Uterus (tissue), 4 donors: ENCODE results near the gene FOXP2. TPM values are rescaled to one million over a fixed set of nuclear protein-coding genes. Genes with fewer than 3 reads are reported as not detected.

Source experiments
- DNase-seq, 2 donors: peaks; one replicate each; pipeline ENCODE4 v3.0.0-alpha.2; 2019 to 2020
- H3K27ac ChIP-seq, 2 donors: fragments of 200-600 bp; sonication (generic); 1 replicate in 1 of 2; 2 replicates in 1 of 2; pipeline ENCODE4 v1.5.1; 2016 to 2018
- H3K27me3 ChIP-seq, 2 donors: fragments of 200-600 bp; sonication (generic); one replicate each; pipeline ENCODE4 v1.5.1; 2018 to 2019; ENCODE audit warnings: control low read depth in 1 of 2
- H3K36me3 ChIP-seq, 2 donors: fragments of 200-600 bp; sonication (generic); one replicate each; pipeline ENCODE4 v1.5.1; 2019; ENCODE audit warnings: control low read depth in 1 of 2
- H3K4me1 ChIP-seq, 2 donors: fragments of 200-600 bp; sonication (generic); one replicate each; pipeline ENCODE4 v1.5.1; 2018 to 2019; ENCODE audit warnings: control low read depth in 1 of 2
- H3K4me3 ChIP-seq, 2 donors: fragments of 200-600 bp; sonication (generic); 1 replicate in 1 of 2; 2 replicates in 1 of 2; pipeline ENCODE4 v1.5.1; 2018 to 2019; ENCODE audit warnings: mild to moderate bottlenecking in 1 of 2
- H3K9me3 ChIP-seq, 2 donors: fragments of 200-600 bp; sonication (generic); one replicate each; pipeline ENCODE4 v1.5.1; 2019; ENCODE audit warnings: control low read depth in 1 of 2
- POLR2A ChIP-seq, 2 donors: fragments of 450-650 bp; IDR thresholded peaks; one replicate each; pipeline ENCODE4 v1.6.1; 2016; ENCODE audit warnings: antibody characterized with exemption in 2 of 2, mild to moderate bottlenecking in 1 of 2, moderate library complexity in 1 of 2
- intact Hi-C: fragments of 100-400 bp; cut with DNase I; formaldehyde crosslinking; loops from one replicate; pipeline ENCODE4 v1.15.1; 2023; ENCODE audit warnings: low total_unique reads
- microRNA-seq: library from miRNA; unstranded; fragments of <30 nt; microRNA quantifications from one replicate; pipeline ENCODE4, GENCODE V29; 2016; ENCODE audit warnings: borderline microRNAs expressed, borderline replicate concordance
- small RNA-seq: library from RNA; depleted of rRNA; stranded (forward); fragments of <200 nt; gene quantifications from one replicate; pipeline ENCODE3, GENCODE V24; 2016
- total RNA-seq, 4 donors: library from RNA; depleted of rRNA in 3 of 4; stranded (reverse); fragments of >200 nt in 3 of 4; gene quantifications; one replicate each; pipeline versions ENCODE4 v1.1.0 to v1.2.4, GENCODE V29; 2014 to 2023
- TF ChIP-seq, protein P1 (sequence below), 4 experiments: fragments of 200-600 bp in 2 of 4; fragments of 450-650 bp in 2 of 4; sonication (generic) in 2 of 4; IDR thresholded peaks; one replicate each; pipeline ENCODE4 v1.5.1; 2016 to 2019; ENCODE audit warnings: antibody characterized with exemption in 4 of 4, mild to moderate bottlenecking in 2 of 4, moderate library complexity in 1 of 4
- donor health status: DM: yes; HTN: yes; CAD: no.

FOXP2 gene
- total RNA-seq, 4 donors from 2014 or later = 17.6 to 59.3 (median 24.9) TPM

- TF ChIP-seq POLR2A (IDR thresholded peaks at IDR 0.05) = no peak
- TF ChIP-seq, protein P1, sequence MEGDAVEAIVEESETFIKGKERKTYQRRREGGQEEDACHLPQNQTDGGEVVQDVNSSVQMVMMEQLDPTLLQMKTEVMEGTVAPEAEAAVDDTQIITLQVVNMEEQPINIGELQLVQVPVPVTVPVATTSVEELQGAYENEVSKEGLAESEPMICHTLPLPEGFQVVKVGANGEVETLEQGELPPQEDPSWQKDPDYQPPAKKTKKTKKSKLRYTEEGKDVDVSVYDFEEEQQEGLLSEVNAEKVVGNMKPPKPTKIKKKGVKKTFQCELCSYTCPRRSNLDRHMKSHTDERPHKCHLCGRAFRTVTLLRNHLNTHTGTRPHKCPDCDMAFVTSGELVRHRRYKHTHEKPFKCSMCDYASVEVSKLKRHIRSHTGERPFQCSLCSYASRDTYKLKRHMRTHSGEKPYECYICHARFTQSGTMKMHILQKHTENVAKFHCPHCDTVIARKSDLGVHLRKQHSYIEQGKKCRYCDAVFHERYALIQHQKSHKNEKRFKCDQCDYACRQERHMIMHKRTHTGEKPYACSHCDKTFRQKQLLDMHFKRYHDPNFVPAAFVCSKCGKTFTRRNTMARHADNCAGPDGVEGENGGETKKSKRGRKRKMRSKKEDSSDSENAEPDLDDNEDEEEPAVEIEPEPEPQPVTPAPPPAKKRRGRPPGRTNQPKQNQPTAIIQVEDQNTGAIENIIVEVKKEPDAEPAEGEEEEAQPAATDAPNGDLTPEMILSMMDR (IDR thresholded peaks at IDR 0.05) = no peak
- intact Hi-C loops = no loop called here
- H3K27ac ChIP-seq = no peak overlapping the region
- no peak for DNase-seq
- no peaks in the 10 kb centered on the region for H3K36me3 ChIP-seq
- no peak overlapping the region for H3K4me3 ChIP-seq
- no peaks in the 10 kb centered on the region for H3K27me3 ChIP-seq
- H3K9me3 ChIP-seq = no peaks in the 10 kb centered on the region
- H3K4me1 ChIP-seq = no peaks in the 10 kb centered on the region
These were observed 325.5 kb downstream of the FOXP2 start for GRCh38 chr7:114740095-114740494.

GRCh38 chr7:114740941-114741340, 326.3 kb downstream of the FOXP2 start:
- no peaks in the 10 kb centered on the region for H3K9me3 ChIP-seq
- H3K27ac ChIP-seq = no peak overlapping the region
- no peaks in the 10 kb centered on the region for H3K27me3 ChIP-seq
- H3K4me1 ChIP-seq = no peaks in the 10 kb centered on the region
- no peak for DNase-seq
- no peaks in the 10 kb centered on the region for H3K36me3 ChIP-seq
- H3K4me3 ChIP-seq = no peak overlapping the region
- TF ChIP-seq, protein P1 (IDR thresholded peaks at IDR 0.05) = no peak
- TF ChIP-seq POLR2A (IDR thresholded peaks at IDR 0.05) = no peak
- intact Hi-C loops = no loop called here

DNA sequence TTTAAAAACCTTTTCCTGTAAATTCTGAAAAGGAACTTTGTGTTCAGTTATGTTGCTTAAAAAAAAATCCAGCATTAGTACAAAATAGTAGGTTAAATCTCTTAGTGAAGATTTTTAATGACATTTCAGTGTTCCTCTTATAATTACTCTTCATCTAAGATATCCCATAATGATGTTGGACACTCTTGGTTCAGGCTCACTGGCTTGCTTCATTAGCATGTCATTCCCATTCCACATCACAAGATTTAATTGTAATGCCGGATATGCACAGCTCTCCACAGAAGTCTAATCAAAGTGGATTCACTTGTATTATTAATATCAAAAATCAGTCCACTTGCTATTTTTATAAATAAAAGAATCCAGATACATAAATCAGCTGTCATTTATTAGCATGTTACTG, 327.3 kb downstream of the FOXP2 start:
- Histone ChIP-seq H3K27me3 (no peaks in the 10 kb centered on the region), H3K36me3 (no peaks in the 10 kb centered on the region), H3K4me3 (no peak overlapping the region), H3K27ac (no peak overlapping the region), H3K9me3 (no peaks in the 10 kb centered on the region), H3K4me1 (no peaks in the 10 kb centered on the region)
- intact Hi-C loops = no loop called here
- DNase-seq = no peak
- no peak for TF ChIP-seq POLR2A (IDR thresholded peaks at IDR 0.05)
- TF ChIP-seq, protein P1 (IDR thresholded peaks at IDR 0.05) = no peak

Small RNA genes lying within 50 kb of the gene (microRNA-seq; reads per million reads assigned to microRNA genes)
- not detected for gene MIR3666

Small RNA genes lying within 50 kb of the gene (small RNA-seq; reads per million reads assigned to genes)
- gene MIR3666 = not detected
- gene RNA5SP238 = not detected
